ENCODE measurements around the gene ZNF428. TPM values are rescaled to one million over a fixed set of nuclear protein-coding genes. Genes with fewer than 3 reads are reported as not detected.
"Not testable (repeated sequence)": the region's sequence is repeated elsewhere in the genome, so short reads cannot be mapped to it uniquely, and the experiment has no call there.

ZNF428 gene
- total RNA-seq, 3 donors from 2014 or later (not counting 1 experiment from before 2014, with no cell fraction given): 36.3 to 50.5 (median 37.6) TPM

DNA sequence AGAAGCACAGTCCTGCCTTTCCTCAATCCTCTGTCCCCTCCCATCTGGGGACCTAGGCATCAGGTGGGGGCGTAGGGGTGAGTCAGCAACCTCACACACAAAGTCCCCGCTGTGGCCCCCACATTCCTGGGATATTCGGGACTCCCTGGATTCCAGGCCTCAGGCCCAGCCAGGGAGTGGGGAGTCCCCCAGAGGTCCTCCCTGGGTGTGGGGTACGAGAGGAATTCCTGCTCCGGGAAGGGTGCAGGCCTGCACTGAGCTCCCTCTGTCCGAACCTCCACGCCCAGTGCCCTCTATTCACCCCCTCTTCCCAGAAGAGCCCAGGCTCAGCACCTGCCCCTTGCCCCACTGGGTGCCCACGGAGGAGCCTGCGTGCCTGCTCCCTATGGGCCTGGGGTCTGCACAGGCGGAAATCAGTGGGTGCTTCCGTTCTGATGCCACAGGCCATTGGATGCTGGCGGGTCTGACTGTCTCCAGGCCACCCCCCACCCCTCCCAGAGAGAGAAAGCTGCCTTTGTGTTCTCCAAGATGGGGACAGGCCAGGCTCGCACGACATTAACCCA is 16.8 kb upstream of the ZNF428 start:
- H3K4me3 Mint-ChIP-seq: no peak overlapping the region
- H3K9me3 ChIP-seq (ENCODE audit: control insufficient read depth, insufficient read depth, low read length): no peaks in the 10 kb centered on the region
- ATAC-seq (no peak), DNase-seq (no peak)
- H3K36me3 Mint-ChIP-seq: no peaks in the 10 kb centered on the region
- WGBS (ENCODE audit: insufficient coverage): 86% methylated on average over 12 of the region's 14 CpGs
- H3K36me3 ChIP-seq (ENCODE audit: control insufficient read depth, insufficient read depth, low read length): no peaks in the 10 kb centered on the region
- peaks cover 15% of the 10 kb centered on the region for H3K4me1 ChIP-seq (ENCODE audit: control insufficient read depth, insufficient read depth, low read length)
- intact Hi-C loops (cut with micrococcal nuclease): no loop called here
- TF ChIP-seq, protein P1, sequence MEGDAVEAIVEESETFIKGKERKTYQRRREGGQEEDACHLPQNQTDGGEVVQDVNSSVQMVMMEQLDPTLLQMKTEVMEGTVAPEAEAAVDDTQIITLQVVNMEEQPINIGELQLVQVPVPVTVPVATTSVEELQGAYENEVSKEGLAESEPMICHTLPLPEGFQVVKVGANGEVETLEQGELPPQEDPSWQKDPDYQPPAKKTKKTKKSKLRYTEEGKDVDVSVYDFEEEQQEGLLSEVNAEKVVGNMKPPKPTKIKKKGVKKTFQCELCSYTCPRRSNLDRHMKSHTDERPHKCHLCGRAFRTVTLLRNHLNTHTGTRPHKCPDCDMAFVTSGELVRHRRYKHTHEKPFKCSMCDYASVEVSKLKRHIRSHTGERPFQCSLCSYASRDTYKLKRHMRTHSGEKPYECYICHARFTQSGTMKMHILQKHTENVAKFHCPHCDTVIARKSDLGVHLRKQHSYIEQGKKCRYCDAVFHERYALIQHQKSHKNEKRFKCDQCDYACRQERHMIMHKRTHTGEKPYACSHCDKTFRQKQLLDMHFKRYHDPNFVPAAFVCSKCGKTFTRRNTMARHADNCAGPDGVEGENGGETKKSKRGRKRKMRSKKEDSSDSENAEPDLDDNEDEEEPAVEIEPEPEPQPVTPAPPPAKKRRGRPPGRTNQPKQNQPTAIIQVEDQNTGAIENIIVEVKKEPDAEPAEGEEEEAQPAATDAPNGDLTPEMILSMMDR (IDR thresholded peaks at IDR 0.05): no peak
- H3K4me3 ChIP-seq (ENCODE audit: low read length): no peak overlapping the region
- H3K27me3 Mint-ChIP-seq (ENCODE audit: low read depth in 2 of 2): peaks cover 36 to 38% of the 10 kb centered on the region in 2 donors
- H3K4me1 Mint-ChIP-seq: peaks cover 8 to 19% of the 10 kb centered on the region in 2 donors
- H3K27ac Mint-ChIP-seq: no peak overlapping the region
- no peak overlapping the region for H3K27ac ChIP-seq (ENCODE audit: low read length)
- H3K9me3 Mint-ChIP-seq: no peaks in the 10 kb centered on the region
- peaks cover 22% of the 10 kb centered on the region for H3K27me3 ChIP-seq (ENCODE audit: control insufficient read depth, insufficient read depth, low read length)

DNA sequence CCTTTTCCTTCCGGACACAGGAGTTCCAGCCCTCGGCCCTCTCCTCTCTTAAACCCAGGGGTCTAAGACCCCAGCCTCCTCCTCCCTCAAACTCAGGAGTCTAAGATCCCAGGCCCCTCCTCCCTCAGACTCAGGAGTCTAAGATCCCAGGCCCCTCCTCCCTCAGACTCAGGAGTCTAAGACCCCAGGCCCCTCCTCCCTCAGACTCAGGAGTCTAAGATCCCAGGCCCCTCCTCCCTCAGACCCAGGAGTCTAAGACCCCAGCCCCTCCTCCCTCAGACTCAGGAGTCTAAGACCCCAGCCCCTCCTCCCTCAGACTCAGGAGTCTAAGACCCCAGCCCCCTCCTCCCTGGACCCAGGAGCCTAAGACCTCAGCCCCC is 16.1 kb upstream of the ZNF428 start:
- H3K4me3 ChIP-seq (ENCODE audit: low read length); H3K9me3 ChIP-seq (ENCODE audit: control insufficient read depth, insufficient read depth, low read length); intact Hi-C loops (cut with micrococcal nuclease); H3K4me3 Mint-ChIP-seq; H3K9me3 Mint-ChIP-seq; DNase-seq; ATAC-seq; H3K36me3 Mint-ChIP-seq; H3K27ac ChIP-seq (ENCODE audit: low read length); H3K36me3 ChIP-seq (ENCODE audit: control insufficient read depth, insufficient read depth, low read length); H3K27ac Mint-ChIP-seq: not testable (repeated sequence)
- Mint-ChIP-seq H3K27me3 (ENCODE audit: low read depth in 2 of 2) (peaks cover 34 to 35% of the 10 kb centered on the region in 2 donors), H3K4me1 (peaks cover 8 to 17% of the 10 kb centered on the region in 2 donors)
- WGBS (ENCODE audit: insufficient coverage): 75% methylated on average over 2 of the region's 2 CpGs
- H3K4me1 ChIP-seq (ENCODE audit: control insufficient read depth, insufficient read depth, low read length): peaks cover 14% of the 10 kb centered on the region
- H3K27me3 ChIP-seq (ENCODE audit: control insufficient read depth, insufficient read depth, low read length): peaks cover 20% of the 10 kb centered on the region

DNA sequence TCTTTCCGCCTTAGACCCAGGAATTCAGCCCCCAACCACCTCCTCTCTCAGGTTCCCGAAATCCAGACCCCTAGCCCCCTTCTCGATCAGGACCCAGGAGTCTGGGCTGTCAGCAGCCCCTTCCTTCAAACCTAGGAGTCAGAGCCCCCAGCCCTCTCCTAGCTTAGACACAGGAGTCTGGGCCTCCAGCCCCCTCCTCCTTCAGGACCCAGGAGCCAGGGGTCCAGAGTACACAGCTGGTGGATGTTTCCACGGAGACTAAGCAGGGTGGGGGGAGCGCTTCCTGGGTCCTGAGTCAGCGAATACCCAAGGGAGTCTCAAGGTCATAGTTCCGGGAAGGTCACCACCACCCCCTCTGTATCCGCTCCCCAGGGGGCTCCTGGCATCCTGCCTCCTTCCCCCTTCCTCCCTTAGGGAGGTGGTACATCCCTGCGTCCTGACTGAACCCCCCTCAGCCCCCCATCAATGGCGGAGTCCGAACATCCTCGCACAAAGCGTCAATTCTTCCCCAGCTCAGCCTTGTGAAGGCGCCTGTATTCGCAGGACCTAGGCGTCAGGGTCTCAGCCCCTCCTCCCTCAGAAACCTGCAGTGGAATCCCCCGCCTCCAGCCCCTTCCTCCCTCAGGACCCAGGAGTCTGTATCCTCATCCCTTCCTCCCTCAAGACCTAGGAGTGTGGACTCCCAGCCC is 15.6 kb upstream of the ZNF428 start:
- TF ChIP-seq, protein P1 (IDR thresholded peaks at IDR 0.05): no peak
- peaks cover 9% of the 10 kb centered on the region for H3K4me1 ChIP-seq (ENCODE audit: control insufficient read depth, insufficient read depth, low read length)
- no peak overlapping the region for H3K4me3 ChIP-seq (ENCODE audit: low read length)
- DNase-seq (no peak), ATAC-seq (no peak)
- Mint-ChIP-seq H3K4me3 (no peak overlapping the region), H3K27ac (no peak overlapping the region), H3K27me3 (ENCODE audit: low read depth in 2 of 2) (peaks cover 31 to 34% of the 10 kb centered on the region in 2 donors), H3K4me1 (peaks cover 8 to 12% of the 10 kb centered on the region in 2 donors), H3K9me3 (no peaks in the 10 kb centered on the region), H3K36me3 (no peaks in the 10 kb centered on the region)
- no peaks in the 10 kb centered on the region for H3K36me3 ChIP-seq (ENCODE audit: control insufficient read depth, insufficient read depth, low read length)
- intact Hi-C loops (cut with micrococcal nuclease): no loop called here
- peaks cover 15% of the 10 kb centered on the region for H3K27me3 ChIP-seq (ENCODE audit: control insufficient read depth, insufficient read depth, low read length)
- WGBS (ENCODE audit: insufficient coverage): 31% methylated on average over 17 of the region's 17 CpGs
- no peak overlapping the region for H3K27ac ChIP-seq (ENCODE audit: low read length)
- H3K9me3 ChIP-seq (ENCODE audit: control insufficient read depth, insufficient read depth, low read length): no peaks in the 10 kb centered on the region

DNA sequence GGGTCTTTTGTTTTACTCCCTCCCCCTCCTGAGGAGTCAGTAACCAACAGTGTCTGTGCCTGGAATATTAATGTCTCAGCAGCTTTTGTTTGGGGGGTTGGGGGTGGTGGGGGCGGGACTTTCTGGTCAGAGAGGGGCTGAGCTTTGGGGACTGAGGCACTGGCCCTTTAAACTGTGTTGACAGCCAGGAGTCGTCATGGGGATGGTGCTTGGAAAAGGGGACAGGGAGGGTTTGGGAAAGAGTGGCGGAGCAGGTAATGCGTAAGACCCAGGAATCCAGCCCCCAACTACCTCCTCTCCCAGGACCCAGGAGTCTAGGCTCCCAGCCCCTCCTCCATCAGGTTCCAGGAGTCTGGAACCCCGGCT is 15.1 kb upstream of the ZNF428 start:
- Histone ChIP-seq H3K9me3 (ENCODE audit: control insufficient read depth, insufficient read depth, low read length) (no peaks in the 10 kb centered on the region), H3K36me3 (ENCODE audit: control insufficient read depth, insufficient read depth, low read length) (no peaks in the 10 kb centered on the region), H3K27ac (ENCODE audit: low read length) (no peak overlapping the region), H3K4me1 (ENCODE audit: control insufficient read depth, insufficient read depth, low read length) (peaks cover 7% of the 10 kb centered on the region), H3K4me3 (ENCODE audit: low read length) (no peak overlapping the region), H3K27me3 (ENCODE audit: control insufficient read depth, insufficient read depth, low read length) (peaks cover 13% of the 10 kb centered on the region)
- no peaks in the 10 kb centered on the region for H3K36me3 Mint-ChIP-seq
- H3K9me3 Mint-ChIP-seq: no peaks in the 10 kb centered on the region
- H3K4me3 Mint-ChIP-seq: no peak overlapping the region
- H3K27me3 Mint-ChIP-seq (ENCODE audit: low read depth in 2 of 2): peaks cover 29 to 34% of the 10 kb centered on the region in 2 donors
- no peak for DNase-seq
- ATAC-seq: no peak
- TF ChIP-seq, protein P1 (IDR thresholded peaks at IDR 0.05): no peak
- intact Hi-C loops (cut with micrococcal nuclease): no loop called here
- H3K4me1 Mint-ChIP-seq: peaks cover 8 to 10% of the 10 kb centered on the region in 2 donors
- no peak overlapping the region for H3K27ac Mint-ChIP-seq
- 50% methylated on average over 4 of the region's 5 CpGs for WGBS (ENCODE audit: insufficient coverage)
